Gastrocnemius medialis (tissue), 4 donors: ENCODE measurements around the gene SLC5A10. TPM values are rescaled to one million over a fixed set of nuclear protein-coding genes. Genes with fewer than 3 reads are reported as not detected.

Experiments
- ATAC-seq, 2 donors: fragments of 150-250 bp; one replicate each; pipeline ENCODE4 v1.9.1; 2016
- DNase-seq, 2 donors: peaks; one replicate each; pipeline ENCODE4 v3.0.0-alpha.2; 2019
- H3K27ac ChIP-seq, 4 donors: fragments of 200-600 bp; sonication (generic); 1 replicate in 1 of 4; 2 replicates in 3 of 4; pipeline ENCODE4 v1.5.1; 2016 to 2018; ENCODE audit warnings: mild to moderate bottlenecking in 2 of 4, moderate library complexity in 1 of 4
- H3K27me3 ChIP-seq, 3 donors: fragments of 200-600 bp; sonication (generic) in 2 of 3; 1 replicate in 1 of 3; 2 replicates in 2 of 3; pipeline versions ENCODE4 v1.5.1 to v1.6.0; 2016 to 2019; ENCODE audit warnings: mild to moderate bottlenecking in 1 of 3, moderate library complexity in 1 of 3
- H3K36me3 ChIP-seq, 2 donors: fragments of 200-600 bp; sonication (generic) in 1 of 2; one replicate each; pipeline ENCODE4 v1.5.1; 2017 to 2018
- H3K4me1 ChIP-seq, 2 donors: fragments of 200-600 bp; sonication (generic) in 1 of 2; one replicate each; pipeline ENCODE4 v1.5.1; 2016 to 2017; ENCODE audit warnings: mild to moderate bottlenecking in 2 of 2
- H3K4me3 ChIP-seq, 4 donors: fragments of 200-600 bp; sonication (generic) in 3 of 4; 1 replicate in 1 of 4; 2 replicates in 3 of 4; pipeline ENCODE4 v1.5.1; 2016 to 2019; ENCODE audit warnings: mild to moderate bottlenecking in 2 of 4
- H3K9me3 ChIP-seq, 3 donors: fragments of 200-600 bp; sonication (generic) in 2 of 3; 1 replicate in 1 of 3; 2 replicates in 2 of 3; pipeline ENCODE4 v1.5.1; 2016 to 2019
- POLR2A ChIP-seq, 2 donors: fragments of 450-650 bp; IDR thresholded peaks; one replicate each; pipeline ENCODE4 v1.6.1; 2017; ENCODE audit warnings: antibody characterized with exemption in 2 of 2, mild to moderate bottlenecking in 2 of 2, moderate library complexity in 2 of 2
- in situ Hi-C, 4 donors: fragments of 200-750 bp; cut with MboI; loops; one replicate each; pipeline versions ENCODE4 v1.15.0 to v1.8.0; 2017; ENCODE audit warnings: low sequenced_read_pairs in 4 of 4
- intact Hi-C: fragments of 100-400 bp; cut with DNase I; formaldehyde crosslinking; loops from one replicate; pipeline ENCODE4 v1.15.1; 2023; ENCODE audit warnings: low total_unique reads
- total RNA-seq, 4 donors: library from RNA; depleted of rRNA; stranded (reverse); fragments of >200 nt; gene quantifications; one replicate each; pipeline versions ENCODE4 v1.1.0 to v1.2.3, GENCODE V29; 2016
- TF ChIP-seq, protein P1 (sequence below), 5 experiments: fragments of 450-650 bp in 3 of 5; fragments of 200-600 bp in 2 of 5; sonication (generic) in 2 of 5; IDR thresholded peaks in 4 of 5; conservative IDR thresholded peaks in 1 of 5; 1 replicate in 4 of 5; 2 replicates in 1 of 5; pipeline ENCODE4 v1.5.1; 2016 to 2019; ENCODE audit warnings: antibody characterized with exemption in 5 of 5, mild to moderate bottlenecking in 3 of 5, moderate library complexity in 3 of 5

SLC5A10 gene
- total RNA-seq, 4 donors from 2014 or later = not detected

DNA sequence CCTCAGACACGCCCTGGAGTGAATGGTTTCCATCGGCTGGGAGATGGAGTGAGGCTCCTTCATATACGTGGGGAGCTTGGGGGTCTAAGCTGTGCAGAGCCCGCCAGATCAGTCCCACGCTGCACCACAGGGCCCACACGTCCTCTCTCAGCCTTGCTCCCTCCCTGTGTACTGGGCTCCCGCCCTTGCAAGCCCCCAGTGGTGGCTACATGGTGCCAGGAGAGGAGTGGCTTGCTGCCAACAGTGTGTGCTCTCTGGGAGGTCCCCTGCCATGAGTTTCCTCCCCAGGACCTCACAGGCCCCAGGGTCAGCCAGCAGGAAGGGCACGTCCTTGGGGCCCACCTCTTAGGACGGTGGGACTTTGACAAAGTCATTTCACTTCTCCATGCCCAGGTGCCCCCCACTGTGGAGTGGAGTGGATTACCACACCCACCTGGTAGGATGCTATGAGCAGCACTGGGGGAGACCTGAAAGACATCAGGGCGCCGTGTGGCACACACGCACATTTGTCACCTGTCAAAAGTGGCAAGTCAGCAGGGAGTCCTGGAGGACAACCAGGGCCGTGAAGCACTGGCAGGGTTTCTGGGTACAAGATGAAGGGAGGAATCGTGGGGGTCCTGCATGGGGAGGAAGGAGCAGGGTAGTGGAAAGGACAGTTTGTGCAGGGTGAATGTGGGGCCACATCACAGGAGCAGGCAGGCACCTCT lies 13.7 kb downstream of the SLC5A10 start:
- TF ChIP-seq POLR2A (IDR thresholded peaks at IDR 0.05) = no peak
- TF ChIP-seq, protein P1, sequence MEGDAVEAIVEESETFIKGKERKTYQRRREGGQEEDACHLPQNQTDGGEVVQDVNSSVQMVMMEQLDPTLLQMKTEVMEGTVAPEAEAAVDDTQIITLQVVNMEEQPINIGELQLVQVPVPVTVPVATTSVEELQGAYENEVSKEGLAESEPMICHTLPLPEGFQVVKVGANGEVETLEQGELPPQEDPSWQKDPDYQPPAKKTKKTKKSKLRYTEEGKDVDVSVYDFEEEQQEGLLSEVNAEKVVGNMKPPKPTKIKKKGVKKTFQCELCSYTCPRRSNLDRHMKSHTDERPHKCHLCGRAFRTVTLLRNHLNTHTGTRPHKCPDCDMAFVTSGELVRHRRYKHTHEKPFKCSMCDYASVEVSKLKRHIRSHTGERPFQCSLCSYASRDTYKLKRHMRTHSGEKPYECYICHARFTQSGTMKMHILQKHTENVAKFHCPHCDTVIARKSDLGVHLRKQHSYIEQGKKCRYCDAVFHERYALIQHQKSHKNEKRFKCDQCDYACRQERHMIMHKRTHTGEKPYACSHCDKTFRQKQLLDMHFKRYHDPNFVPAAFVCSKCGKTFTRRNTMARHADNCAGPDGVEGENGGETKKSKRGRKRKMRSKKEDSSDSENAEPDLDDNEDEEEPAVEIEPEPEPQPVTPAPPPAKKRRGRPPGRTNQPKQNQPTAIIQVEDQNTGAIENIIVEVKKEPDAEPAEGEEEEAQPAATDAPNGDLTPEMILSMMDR (IDR thresholded peaks at IDR 0.05 in 4 of 5, conservative IDR thresholded peaks at IDR 0.05 in 1 of 5) = no peak
- Histone ChIP-seq H3K27ac (no peak overlapping the region), H3K27me3 (no peaks in the 10 kb centered on the region), H3K4me1 (peaks cover 8 to 13% of the 10 kb centered on the region in 2 donors), H3K36me3 (no peaks in the 10 kb centered on the region), H3K4me3 (no peak overlapping the region), H3K9me3 (no peaks in the 10 kb centered on the region)
- intact Hi-C loops (loop anchor here (5.0 kb wide), 1 partner anchor 57 kb away; no protein-coding TSS in a partner anchor), in situ Hi-C loops (loop anchor here in 1 of 4 donors (10.0 kb wide), 1 partner anchor 49 kb away; no protein-coding TSS in a partner anchor)
- DNase-seq = no peak
- ATAC-seq = no peak

DNA sequence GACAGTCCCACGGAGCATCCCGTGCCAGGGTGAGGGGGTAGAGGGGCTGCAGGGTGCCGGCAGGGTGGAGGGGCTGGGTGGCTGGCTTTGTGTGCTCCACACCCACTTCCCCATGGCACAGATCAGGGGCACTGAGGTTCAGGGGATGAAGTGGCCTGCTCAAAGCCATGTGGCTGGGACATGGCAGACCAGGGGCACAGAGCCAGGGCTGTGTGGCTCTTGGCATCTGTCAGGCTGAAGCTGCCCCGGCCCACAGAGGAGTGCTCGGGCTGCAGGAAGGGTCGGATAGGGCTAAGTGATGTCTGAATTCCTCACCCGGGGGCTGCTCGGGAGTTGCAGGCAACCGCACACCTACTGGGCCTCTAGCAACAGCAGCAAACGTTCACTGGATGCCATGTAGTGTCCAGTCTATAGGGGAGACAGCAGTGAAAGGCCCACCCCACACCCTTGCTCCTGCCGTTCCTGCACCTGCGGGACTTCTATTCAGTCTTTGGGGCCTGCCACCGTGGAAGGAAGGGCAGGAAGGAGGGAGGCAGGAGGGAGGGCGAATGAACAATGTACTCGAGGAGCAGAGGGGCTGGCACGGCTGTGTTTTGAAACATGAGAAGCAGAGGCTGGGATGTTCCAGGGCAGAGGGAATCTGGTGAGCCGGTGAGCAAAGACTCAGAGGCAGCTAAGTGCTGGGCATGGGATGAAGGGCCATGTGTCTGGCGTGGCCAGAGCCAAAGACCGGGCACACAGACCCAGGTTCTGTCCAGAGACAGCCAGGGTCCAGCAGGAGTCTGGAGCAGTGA lies 15.1 kb downstream of the SLC5A10 start:
- DNase-seq = peak; percentile 35 to 61
- H3K4me1 ChIP-seq = peaks cover 8 to 13% of the 10 kb centered on the region in 2 donors
- no peaks in the 10 kb centered on the region for H3K9me3 ChIP-seq
- in situ Hi-C loops = loop anchor here in 1 of 4 donors (10.0 kb wide), 1 partner anchor 48 kb away; no protein-coding TSS in a partner anchor
- TF ChIP-seq, protein P1 (IDR thresholded peaks at IDR 0.05 in 4 of 5, conservative IDR thresholded peaks at IDR 0.05 in 1 of 5) = no peak
- no peak for TF ChIP-seq POLR2A (IDR thresholded peaks at IDR 0.05)
- H3K27me3 ChIP-seq = no peaks in the 10 kb centered on the region
- H3K36me3 ChIP-seq = no peaks in the 10 kb centered on the region
- intact Hi-C loops = loop anchor here (5.0 kb wide), 1 partner anchor 55 kb away; no protein-coding TSS in a partner anchor
- ATAC-seq = peak; percentile 94 to 96
- no peak overlapping the region for H3K4me3 ChIP-seq
- H3K27ac ChIP-seq = peak overlapping the region in 2 of 4 donors; percentile 49 to 54

DNA sequence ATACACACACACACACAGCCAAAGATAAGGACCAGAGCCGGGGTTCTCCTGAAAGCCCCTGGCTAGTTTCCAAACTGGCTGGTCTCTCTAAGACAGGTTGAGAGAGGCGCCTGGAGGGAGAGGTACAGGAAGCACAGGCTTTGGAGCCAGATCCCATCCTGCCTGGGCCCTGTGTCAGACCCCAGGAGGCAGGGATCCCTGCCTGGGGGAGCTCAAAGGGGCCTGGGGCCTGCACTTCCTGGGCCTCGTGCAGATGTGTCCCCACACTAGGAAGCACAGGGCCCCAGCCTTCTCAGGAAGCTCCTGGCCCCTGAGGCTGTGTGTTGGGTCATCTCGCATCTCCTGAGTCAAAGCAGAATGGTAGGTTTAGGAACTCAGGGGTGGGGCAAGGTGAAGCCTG lies 16.0 kb downstream of the SLC5A10 start:
- TF ChIP-seq POLR2A (IDR thresholded peaks at IDR 0.05) = no peak
- TF ChIP-seq, protein P1 (IDR thresholded peaks at IDR 0.05 in 4 of 5, conservative IDR thresholded peaks at IDR 0.05 in 1 of 5) = no peak
- no peaks in the 10 kb centered on the region for H3K9me3 ChIP-seq
- H3K27me3 ChIP-seq = no peaks in the 10 kb centered on the region
- no peak overlapping the region for H3K4me3 ChIP-seq
- H3K36me3 ChIP-seq = no peaks in the 10 kb centered on the region
- no peak for ATAC-seq
- DNase-seq = no peak
- peaks cover 8 to 13% of the 10 kb centered on the region in 2 donors for H3K4me1 ChIP-seq
- in situ Hi-C loops (loop anchor here in 1 of 4 donors (10.0 kb wide), 1 partner anchor 47 kb away; no protein-coding TSS in a partner anchor), intact Hi-C loops (loop anchor here (5.0 kb wide), 1 partner anchor 54 kb away; no protein-coding TSS in a partner anchor)
- H3K27ac ChIP-seq = peak overlapping the region in 2 of 4 donors; percentile 27 to 49

DNA sequence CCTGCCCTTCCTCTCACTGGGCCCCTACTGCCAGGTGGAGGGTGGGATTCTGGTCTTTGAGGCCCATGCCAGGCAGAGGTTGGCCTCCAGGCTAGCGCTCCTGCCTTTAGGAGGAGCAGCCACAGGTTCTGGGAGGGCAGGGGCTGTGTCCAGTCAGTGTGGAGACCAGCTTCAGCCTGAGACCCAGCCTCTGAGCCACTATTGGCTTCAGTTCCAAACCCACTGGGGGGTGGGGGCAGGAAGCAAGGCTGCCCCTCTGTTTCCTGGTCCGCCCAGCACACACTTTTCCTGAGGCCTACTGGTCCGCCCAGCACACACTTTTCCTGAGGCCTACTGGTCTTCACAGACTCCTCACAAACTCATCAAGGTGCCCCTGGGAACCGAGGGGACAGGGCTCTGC lies 16.4 kb downstream of the SLC5A10 start:
- TF ChIP-seq, protein P1 (IDR thresholded peaks at IDR 0.05 in 4 of 5, conservative IDR thresholded peaks at IDR 0.05 in 1 of 5) = no peak
- no peak for TF ChIP-seq POLR2A (IDR thresholded peaks at IDR 0.05)
- H3K36me3 ChIP-seq = no peaks in the 10 kb centered on the region
- in situ Hi-C loops = loop anchor here in 1 of 4 donors (10.0 kb wide), 1 partner anchor 46 kb away; no protein-coding TSS in a partner anchor
- H3K9me3 ChIP-seq = no peaks in the 10 kb centered on the region
- no peak for ATAC-seq
- H3K4me3 ChIP-seq = no peak overlapping the region
- no peak for DNase-seq
- H3K4me1 ChIP-seq = peaks cover 8 to 13% of the 10 kb centered on the region in 2 donors
- intact Hi-C loops = loop anchor here (5.0 kb wide), 1 partner anchor 54 kb away; no protein-coding TSS in a partner anchor
- H3K27ac ChIP-seq = no peak overlapping the region
- H3K27me3 ChIP-seq = no peaks in the 10 kb centered on the region
